ENCODE results near the gene USP51. TPM values are rescaled to one million over a fixed set of nuclear protein-coding genes. Genes with fewer than 3 reads are reported as not detected.
"Not testable (repeated sequence)": the region's sequence is repeated elsewhere in the genome, so short reads cannot be mapped to it uniquely, and the experiment has no call there.

USP51 gene
- total RNA-seq, 1 donor from 2014 or later: 7.2 TPM

GRCh38 chrX:55465108-55465507, 24.5 kb downstream of the USP51 start:
- DNase-seq: not testable (repeated sequence)

GRCh38 chrX:55464050-55464449, 25.6 kb downstream of the USP51 start:
- not testable (repeated sequence) for DNase-seq

- DNase-seq: not testable (repeated sequence)
These were observed 29.7 kb downstream of the USP51 start for GRCh38 chrX:55459926-55460325.

GRCh38 chrX:55459426-55459825, 30.2 kb downstream of the USP51 start:
- DNase-seq: not testable (repeated sequence)

GRCh38 chrX:55455708-55456107, 33.9 kb downstream of the USP51 start:
- DNase-seq: not testable (repeated sequence)

- DNase-seq: no peak
These were observed 36.9 kb downstream of the USP51 start for GRCh38 chrX:55452833-55453124.

GRCh38 chrX:55451990-55452832, 37.4 kb downstream of the USP51 start, which contains the start of gene MAGEH1:
MAGEH1 (plus strand) TSS chrX:55452127; CDS start chrX:55452375, 248 bp downstream.
- peak; percentile 93 for DNase-seq

- no peak for DNase-seq
These were observed 38.0 kb downstream of the USP51 start for GRCh38 chrX:55451626-55451989.

GRCh38 chrX:55451141-55451540, 38.5 kb downstream of the USP51 start:
- peak; percentile 9 for DNase-seq

- DNase-seq: peak; percentile 2
These were observed 39.4 kb downstream of the USP51 start for GRCh38 chrX:55450259-55450658.

GRCh38 chrX:55443468-55443867, 46.2 kb downstream of the USP51 start:
- not testable (repeated sequence) for DNase-seq

Small RNAs within 50 kb of the gene (small RNA-seq; reads per million reads assigned to genes)
- not detected for gene MIR4536-2 (ENCODE audit: low replicate concordance)

Other genes starting within 250 kb of the USP51 start
- gene PAGE3, start 224.9 kb downstream of the USP51 start, total RNA-seq: not detected
- gene MAGEH1, start 37.7 kb downstream of the USP51 start, total RNA-seq: 56.1 TPM
- not detected for gene FOXR2, start 133.6 kb upstream of the USP51 start, total RNA-seq
- 28.4 TPM for gene RRAGB, start 227.9 kb upstream of the USP51 start, total RNA-seq